HepG2 (cell line): ENCODE results near the gene ERBB3. TPM values are rescaled to one million over a fixed set of nuclear protein-coding genes. Genes with fewer than 3 reads are reported as not detected.

Experiments used
- AKNA ChIP-seq: sonication (generic); formaldehyde crosslinking; IDR thresholded peaks from 2 replicates; pipeline ENCODE4 v1.4.0; 2020; ENCODE audit warnings: missing genetic modification reagents, borderline replicate concordance
- CEBPB ChIP-seq: IDR thresholded peaks from 2 replicates; pipeline ENCODE4 v1.6.1; 2011; ENCODE audit warnings: low read depth, low read length, improper control_type of control experiment, borderline replicate concordance
- FOXA1 ChIP-seq, 2 experiments: fragments of 450-650 bp in 1 of 2; sonication (generic) in 1 of 2; formaldehyde crosslinking in 1 of 2; IDR thresholded peaks; 2 replicates each; pipeline versions ENCODE4 v1.4.0 to v1.6.1; 2016 to 2020; ENCODE audit warnings: missing genetic modification reagents in 1 of 2
- GATAD2A ChIP-seq: IDR thresholded peaks from 2 replicates; pipeline ENCODE4 v1.6.1; 2016
- GFI1 ChIP-seq: sonication (generic); formaldehyde crosslinking; IDR thresholded peaks from 2 replicates; pipeline ENCODE4 v1.5.0; 2020; ENCODE audit warnings: missing genetic modification reagents, mild to moderate bottlenecking, borderline replicate concordance
- JUNB ChIP-seq: sonication (generic); formaldehyde crosslinking; IDR thresholded peaks from 2 replicates; pipeline ENCODE4 v1.8.0; 2022; ENCODE audit warnings: missing genetic modification reagents, mild to moderate bottlenecking, borderline replicate concordance
- MEIS2 ChIP-seq: sonication (generic); formaldehyde crosslinking; IDR thresholded peaks from 2 replicates; pipeline ENCODE4 v1.9.0; 2021; ENCODE audit warnings: mild to moderate bottlenecking, missing genetic modification reagents
- NFE2 ChIP-seq: sonication (generic); formaldehyde crosslinking; IDR thresholded peaks from 2 replicates; pipeline ENCODE4 v1.4.0; 2020; ENCODE audit warnings: missing genetic modification reagents
- RELA ChIP-seq: sonication (generic); formaldehyde crosslinking; IDR thresholded peaks from 2 replicates; pipeline ENCODE4 v1.4.0; 2020; ENCODE audit warnings: missing genetic modification reagents
- SRF ChIP-seq: IDR thresholded peaks from 2 replicates; pipeline ENCODE4 v1.6.1; 2011; ENCODE audit warnings: mild to moderate bottlenecking, low read depth, low read length, moderate library complexity
- TEAD2 ChIP-seq: sonication (generic); formaldehyde crosslinking; IDR thresholded peaks from 2 replicates; pipeline ENCODE4 v1.9.0; 2021; ENCODE audit warnings: missing genetic modification reagents
- ZNF101 ChIP-seq: sonication (generic); formaldehyde crosslinking; IDR thresholded peaks from 2 replicates; pipeline ENCODE4 v1.4.0; 2020; ENCODE audit warnings: mild to moderate bottlenecking, low read depth, missing genetic modification reagents, borderline replicate concordance
- ZNF574 ChIP-seq: sonication (generic); formaldehyde crosslinking; IDR thresholded peaks from 2 replicates; pipeline ENCODE4 v1.4.0; 2020; ENCODE audit warnings: missing genetic modification reagents
- ZNF678 ChIP-seq: sonication (generic); formaldehyde crosslinking; IDR thresholded peaks from 2 replicates; pipeline ENCODE4 v1.4.0; 2020; ENCODE audit warnings: mild to moderate bottlenecking, missing genetic modification reagents
- ZNF737 ChIP-seq: sonication (generic); formaldehyde crosslinking; IDR thresholded peaks from 2 replicates; pipeline ENCODE4 v1.5.0; 2020; ENCODE audit warnings: missing genetic modification reagents, mild to moderate bottlenecking, borderline replicate concordance
- ZNF83 ChIP-seq: sonication (generic); formaldehyde crosslinking; IDR thresholded peaks from 2 replicates; pipeline ENCODE4 v1.4.0; 2020; ENCODE audit warnings: missing genetic modification reagents, mild to moderate bottlenecking, borderline replicate concordance
- polyA plus RNA-seq, 8 experiments: library from polyadenylated mRNA; depleted of rRNA in 3 of 8; stranded (reverse) in 7 of 8; unstranded in 1 of 8; fragments of >200 nt; fragmentation: Illumina TruSeq in 4 of 8; extraction: Trizol in 4 of 8; gene quantifications; 2 replicates each; pipeline versions ENCODE4 v1.2.1 to v1.2.3, GENCODE V29; 2011 to 2016; ENCODE audit warnings: low read depth in 4 of 8, missing spikeins in 1 of 8, mixed read lengths in 1 of 8; ENCODE audit not compliant: insufficient read depth in 1 of 8
- total RNA-seq, 5 experiments: library from RNA; depleted of rRNA; stranded (reverse); fragments of >200 nt; fragmentation: Illumina TruSeq; extraction: Trizol; gene quantifications; 2 replicates each; pipeline ENCODE4 v1.2.3, GENCODE V29; 2016; ENCODE audit warnings: low read depth in 1 of 5
- TF ChIP-seq, protein P1 (sequence below): sonication (generic); formaldehyde crosslinking; IDR thresholded peaks from 2 replicates; pipeline ENCODE4 v1.4.0; 2020; ENCODE audit warnings: missing genetic modification reagents

The ERBB3 gene
- total and polyA plus RNA-seq, 2 of the 13 experiments (the other 11 are each of a cell fraction or from before 2014, with no cell fraction given): 93.6 to 358 TPM

DNA sequence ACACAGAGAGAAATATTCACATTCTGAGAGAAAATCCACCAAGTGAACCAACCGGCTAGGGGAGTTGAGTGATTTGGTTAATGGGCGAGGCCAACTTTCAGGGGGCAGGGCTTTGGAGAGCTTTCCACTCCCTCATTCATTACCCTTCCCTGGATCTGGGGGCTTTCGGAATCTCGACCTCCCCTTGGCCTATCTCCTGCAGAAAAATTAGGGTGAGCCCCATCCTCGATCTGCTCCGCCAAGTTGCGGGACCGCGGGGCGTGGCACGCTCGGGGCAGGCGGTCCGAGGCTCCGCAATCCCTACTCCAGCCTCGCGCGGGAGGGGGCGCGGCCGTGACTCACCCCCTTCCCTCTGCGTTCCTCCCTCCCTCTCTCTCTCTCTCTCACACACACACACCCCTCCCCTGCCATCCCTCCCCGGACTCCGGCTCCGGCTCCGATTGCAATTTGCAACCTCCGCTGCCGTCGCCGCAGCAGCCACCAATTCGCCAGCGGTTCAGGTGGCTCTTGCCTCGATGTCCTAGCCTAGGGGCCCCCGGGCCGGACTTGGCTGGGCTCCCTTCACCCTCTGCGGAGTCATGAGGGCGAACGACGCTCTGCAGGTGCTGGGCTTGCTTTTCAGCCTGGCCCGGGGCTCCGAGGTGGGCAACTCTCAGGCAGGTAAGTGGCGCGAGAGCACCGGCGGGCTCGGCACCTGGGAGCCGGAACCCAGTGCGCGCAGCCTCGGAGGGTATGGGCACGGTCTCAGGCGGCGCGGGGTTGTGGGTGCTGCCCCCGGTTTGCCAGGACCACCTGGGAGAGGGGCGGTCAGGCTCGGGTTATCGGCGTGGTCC, at the start of gene ERBB3 (continued):
- TF ChIP-seq ZNF574 (peak; percentile 76), ZNF83 (CRISPR knock-in tag) (no peak), AKNA (CRISPR knock-in tag) (no peak), MEIS2 (CRISPR knock-in tag) (no peak; the same call in 1 of the 2 replicates), JUNB (peak; percentile 75), GFI1 (CRISPR knock-in tag) (no peak), FOXA1 (IDR thresholded peaks at IDR 0.05) (no peak), FOXA1 (CRISPR knock-in tag; IDR thresholded peaks at IDR 0.05) (no peak; the same call in 1 of the 2 replicates), RELA (CRISPR knock-in tag) (no peak), NFE2 (CRISPR knock-in tag) (no peak), ZNF678 (CRISPR knock-in tag) (0 out of 2 replicates have a peak, but pooled peaks have one; percentile 14), CEBPB (no peak), ZNF737 (CRISPR knock-in tag) (no peak), ZNF101 (CRISPR knock-in tag) (0 out of 2 replicates have a peak, but pooled peaks have one; percentile 6), TEAD2 (CRISPR knock-in tag) (0 out of 2 replicates have a peak, but pooled peaks have one; percentile 56), SRF (no peak), GATAD2A (CRISPR knock-in tag) (peak; percentile 53; the same call in 1 of the 2 replicates)
- TF ChIP-seq, protein P1, sequence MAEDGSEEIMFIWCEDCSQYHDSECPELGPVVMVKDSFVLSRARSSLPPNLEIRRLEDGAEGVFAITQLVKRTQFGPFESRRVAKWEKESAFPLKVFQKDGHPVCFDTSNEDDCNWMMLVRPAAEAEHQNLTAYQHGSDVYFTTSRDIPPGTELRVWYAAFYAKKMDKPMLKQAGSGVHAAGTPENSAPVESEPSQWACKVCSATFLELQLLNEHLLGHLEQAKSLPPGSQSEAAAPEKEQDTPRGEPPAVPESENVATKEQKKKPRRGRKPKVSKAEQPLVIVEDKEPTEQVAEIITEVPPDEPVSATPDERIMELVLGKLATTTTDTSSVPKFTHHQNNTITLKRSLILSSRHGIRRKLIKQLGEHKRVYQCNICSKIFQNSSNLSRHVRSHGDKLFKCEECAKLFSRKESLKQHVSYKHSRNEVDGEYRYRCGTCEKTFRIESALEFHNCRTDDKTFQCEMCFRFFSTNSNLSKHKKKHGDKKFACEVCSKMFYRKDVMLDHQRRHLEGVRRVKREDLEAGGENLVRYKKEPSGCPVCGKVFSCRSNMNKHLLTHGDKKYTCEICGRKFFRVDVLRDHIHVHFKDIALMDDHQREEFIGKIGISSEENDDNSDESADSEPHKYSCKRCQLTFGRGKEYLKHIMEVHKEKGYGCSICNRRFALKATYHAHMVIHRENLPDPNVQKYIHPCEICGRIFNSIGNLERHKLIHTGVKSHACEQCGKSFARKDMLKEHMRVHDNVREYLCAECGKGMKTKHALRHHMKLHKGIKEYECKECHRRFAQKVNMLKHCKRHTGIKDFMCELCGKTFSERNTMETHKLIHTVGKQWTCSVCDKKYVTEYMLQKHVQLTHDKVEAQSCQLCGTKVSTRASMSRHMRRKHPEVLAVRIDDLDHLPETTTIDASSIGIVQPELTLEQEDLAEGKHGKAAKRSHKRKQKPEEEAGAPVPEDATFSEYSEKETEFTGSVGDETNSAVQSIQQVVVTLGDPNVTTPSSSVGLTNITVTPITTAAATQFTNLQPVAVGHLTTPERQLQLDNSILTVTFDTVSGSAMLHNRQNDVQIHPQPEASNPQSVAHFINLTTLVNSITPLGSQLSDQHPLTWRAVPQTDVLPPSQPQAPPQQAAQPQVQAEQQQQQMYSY (CRISPR knock-in tag): peak; percentile 79
